CD14-positive monocyte (primary cell): ENCODE data around the gene ITGB1BP1. TPM values are rescaled to one million over a fixed set of nuclear protein-coding genes. Genes with fewer than 3 reads are reported as not detected.

ENCODE experiments used
- DNase-seq, 3 donors: peaks; one replicate each; pipeline ENCODE4 v3.0.0-alpha.2; 2011 to 2022
- H2AFZ ChIP-seq: 2 replicates; pipeline ENCODE4 v1.6.0; 2012; ENCODE audit warnings: mild to moderate bottlenecking, low read depth, low read length, inconsistent platforms; ENCODE audit not compliant: insufficient read depth, poor library complexity, severe bottlenecking
- H3K27ac ChIP-seq, 2 donors: 1 replicate in 1 of 2; 2 replicates in 1 of 2; pipeline ENCODE4 v1.5.1; 2012 to 2013; ENCODE audit warnings: low read length in 2 of 2, control low read depth in 1 of 2, inconsistent platforms in 1 of 2, low read depth in 1 of 2, mild to moderate bottlenecking in 1 of 2
- H3K27me3 ChIP-seq, 2 donors: one replicate each; pipeline versions ENCODE4 v1.6.0 to v1.6.1; 2011 to 2013; ENCODE audit warnings: low read length in 2 of 2; ENCODE audit not compliant: control insufficient read depth in 2 of 2, insufficient read depth in 2 of 2
- H3K36me3 ChIP-seq, 2 donors: replicated peaks in 1 of 2; 1 replicate in 1 of 2; 2 replicates in 1 of 2; pipeline versions ENCODE4 v1.5.1 to v1.6.1; 2012 to 2013; ENCODE audit warnings: low read length in 2 of 2, control low read depth in 1 of 2, inconsistent platforms in 1 of 2, mild to moderate bottlenecking in 1 of 2; ENCODE audit not compliant: insufficient read depth in 2 of 2, control insufficient read depth in 1 of 2
- H3K4me1 ChIP-seq, 2 donors: 1 replicate in 1 of 2; 2 replicates in 1 of 2; pipeline versions ENCODE4 v1.5.1 to v1.6.1; 2012 to 2013; ENCODE audit warnings: low read length in 2 of 2, control low read depth in 1 of 2, inconsistent platforms in 1 of 2, mild to moderate bottlenecking in 1 of 2, moderate library complexity in 1 of 2; ENCODE audit not compliant: insufficient read depth in 2 of 2, control insufficient read depth in 1 of 2
- H3K4me2 ChIP-seq: replicated peaks from 2 replicates; pipeline ENCODE3; 2012; ENCODE audit warnings: low read length, moderate library complexity, mild to moderate bottlenecking; ENCODE audit not compliant: poor library complexity, severe bottlenecking; ENCODE audit errors: extremely low read depth
- H3K4me3 ChIP-seq, 3 experiments: fragments of 200-600 bp in 1 of 3; sonication (generic) in 1 of 3; replicated peaks in 1 of 3; 1 replicate in 2 of 3; 2 replicates in 1 of 3; pipeline ENCODE4 v1.5.1; 2011 to 2013; ENCODE audit warnings: low read length in 3 of 3, mild to moderate bottlenecking in 3 of 3, control low read depth in 2 of 3, low read depth in 2 of 3, inconsistent platforms in 1 of 3, moderate library complexity in 1 of 3
- H3K79me2 ChIP-seq: 2 replicates; pipeline ENCODE4 v1.6.0; 2012; ENCODE audit warnings: mild to moderate bottlenecking, control low read depth, inconsistent platforms, low read length, moderate library complexity; ENCODE audit not compliant: insufficient read depth
- H3K9ac ChIP-seq: 2 replicates; pipeline ENCODE4 v1.6.0; 2017; ENCODE audit warnings: low read length, mild to moderate bottlenecking; ENCODE audit not compliant: insufficient read depth, poor library complexity, severe bottlenecking
- H3K9me3 ChIP-seq, 2 donors: replicated peaks in 1 of 2; 1 replicate in 1 of 2; 2 replicates in 1 of 2; pipeline versions ENCODE4 v1.5.1 to v1.6.1; 2012 to 2013; ENCODE audit warnings: low read length in 2 of 2, control low read depth in 1 of 2; ENCODE audit not compliant: control insufficient read depth in 1 of 2, insufficient read depth in 1 of 2
- H4K20me1 ChIP-seq: 2 replicates; pipeline ENCODE4 v1.6.0; 2012; ENCODE audit warnings: mild to moderate bottlenecking, low read length, control low read depth, moderate library complexity; ENCODE audit not compliant: insufficient read depth
- H3K27ac Mint-ChIP-seq, 7 donors: one replicate each; pipeline ENCODE4 v1.8.0; 2020; ENCODE audit warnings: mild to moderate bottlenecking in 7 of 7, mixed read lengths in 7 of 7, moderate library complexity in 6 of 7, inconsistent platforms in 2 of 7
- H3K27me3 Mint-ChIP-seq, 3 donors: one replicate each; pipeline ENCODE4 v1.8.0; 2021 to 2022; ENCODE audit warnings: low read depth in 3 of 3, mild to moderate bottlenecking in 3 of 3, mixed read lengths in 3 of 3, moderate library complexity in 3 of 3, inconsistent platforms in 1 of 3
- H3K36me3 Mint-ChIP-seq, 2 donors: one replicate each; pipeline ENCODE4 v1.8.0; 2020; ENCODE audit warnings: mixed read lengths in 2 of 2, inconsistent platforms in 1 of 2, mild to moderate bottlenecking in 1 of 2
- H3K4me1 Mint-ChIP-seq: one replicate; pipeline ENCODE4 v1.8.0; 2020; ENCODE audit warnings: mild to moderate bottlenecking, mixed read lengths
- H3K4me3 Mint-ChIP-seq, 2 donors: one replicate each; pipeline ENCODE4 v1.8.0; 2020; ENCODE audit warnings: mild to moderate bottlenecking in 2 of 2, mixed read lengths in 2 of 2, moderate library complexity in 1 of 2
- H3K9me3 Mint-ChIP-seq, 7 donors: one replicate each; pipeline ENCODE4 v1.8.0; 2020 to 2022; ENCODE audit warnings: mixed read lengths in 7 of 7, mild to moderate bottlenecking in 6 of 7, moderate library complexity in 6 of 7, inconsistent platforms in 2 of 7
- WGBS: methylation state at CpG from one replicate; pipeline ENCODE4 v1.1.5; 2013; ENCODE audit warnings: missing lambda C conversion rate; ENCODE audit not compliant: insufficient coverage; 5-methylcytosine and 5-hydroxymethylcytosine counted together
- intact Hi-C, 2 donors: fragments of 100-400 bp; cut with micrococcal nuclease; formaldehyde crosslinking; loops; one replicate each; pipeline versions ENCODE4 v1.15.0 to v1.15.1; 2023
- polyA plus RNA-seq, 3 donors: library from polyadenylated mRNA; depleted of rRNA in 1 of 3; unstranded in 2 of 3; stranded (reverse) in 1 of 3; fragments of 300-500 nt in 2 of 3; fragments of >200 nt in 1 of 3; fragmentation: Illumina TruSeq in 2 of 3; gene quantifications; 1 replicate in 2 of 3; 2 replicates in 1 of 3; pipeline ENCODE4 v1.2.3, GENCODE V29; 2012 to 2021
- TF ChIP-seq, protein P1 (sequence below): fragments of 200-600 bp; IDR thresholded peaks from one replicate; pipeline ENCODE4 v1.8.0; 2022; ENCODE audit warnings: antibody characterized with exemption, mild to moderate bottlenecking

ITGB1BP1 gene
- polyA plus RNA-seq, 3 donors = 38.5 to 125 (median 116) TPM

DNA sequence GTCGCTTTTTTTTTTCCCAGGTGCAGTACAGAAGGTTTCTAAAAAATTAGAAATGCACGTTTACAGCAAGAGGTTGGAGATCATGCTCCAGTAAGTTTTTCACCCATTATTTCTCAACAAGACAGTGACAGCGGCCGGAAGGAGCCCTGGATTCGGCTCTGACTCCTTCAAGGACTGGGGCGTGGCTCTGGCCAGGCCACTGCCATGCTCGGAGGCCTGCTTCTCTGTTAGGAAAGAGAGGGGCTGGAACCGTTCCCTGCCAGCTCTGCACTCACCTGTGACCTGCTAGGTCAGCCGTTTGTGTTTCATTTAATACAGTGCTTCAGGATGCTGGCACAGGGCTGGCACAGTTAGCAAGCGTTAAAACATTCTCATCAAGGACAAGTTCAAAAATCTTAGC is 44.4 kb upstream of the ITGB1BP1 start:
- H3K9me3 Mint-ChIP-seq = no peaks in the 10 kb centered on the region
- H3K4me1 Mint-ChIP-seq = peaks cover 10% of the 10 kb centered on the region
- Histone ChIP-seq H3K9ac (no peak overlapping the region), H3K79me2 (no peaks in the 10 kb centered on the region), H3K9me3 (no peaks in the 10 kb centered on the region), H3K4me1 (peaks cover 0 to 4% of the 10 kb centered on the region in 2 donors), H3K4me3 (no peak overlapping the region), H4K20me1 (no peaks in the 10 kb centered on the region), H3K4me2 (no peak overlapping the region), H3K27me3 (no peaks in the 10 kb centered on the region), H3K27ac (no peak overlapping the region), H2AFZ (no peak overlapping the region), H3K36me3 (peaks cover 29 to 63% of the 10 kb centered on the region in 2 donors)
- no peak overlapping the region for H3K4me3 Mint-ChIP-seq
- peak overlapping the region in 1 of 7 donors; percentile 8 for H3K27ac Mint-ChIP-seq
- H3K27me3 Mint-ChIP-seq = no peaks in the 10 kb centered on the region
- TF ChIP-seq, protein P1, sequence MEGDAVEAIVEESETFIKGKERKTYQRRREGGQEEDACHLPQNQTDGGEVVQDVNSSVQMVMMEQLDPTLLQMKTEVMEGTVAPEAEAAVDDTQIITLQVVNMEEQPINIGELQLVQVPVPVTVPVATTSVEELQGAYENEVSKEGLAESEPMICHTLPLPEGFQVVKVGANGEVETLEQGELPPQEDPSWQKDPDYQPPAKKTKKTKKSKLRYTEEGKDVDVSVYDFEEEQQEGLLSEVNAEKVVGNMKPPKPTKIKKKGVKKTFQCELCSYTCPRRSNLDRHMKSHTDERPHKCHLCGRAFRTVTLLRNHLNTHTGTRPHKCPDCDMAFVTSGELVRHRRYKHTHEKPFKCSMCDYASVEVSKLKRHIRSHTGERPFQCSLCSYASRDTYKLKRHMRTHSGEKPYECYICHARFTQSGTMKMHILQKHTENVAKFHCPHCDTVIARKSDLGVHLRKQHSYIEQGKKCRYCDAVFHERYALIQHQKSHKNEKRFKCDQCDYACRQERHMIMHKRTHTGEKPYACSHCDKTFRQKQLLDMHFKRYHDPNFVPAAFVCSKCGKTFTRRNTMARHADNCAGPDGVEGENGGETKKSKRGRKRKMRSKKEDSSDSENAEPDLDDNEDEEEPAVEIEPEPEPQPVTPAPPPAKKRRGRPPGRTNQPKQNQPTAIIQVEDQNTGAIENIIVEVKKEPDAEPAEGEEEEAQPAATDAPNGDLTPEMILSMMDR = no peak
- 96% methylated on average over 3 of the region's 10 CpGs for WGBS
- intact Hi-C loops = no loop called here
- H3K36me3 Mint-ChIP-seq = peaks cover 50 to 72% of the 10 kb centered on the region in 2 donors
- no peak for DNase-seq

DNA sequence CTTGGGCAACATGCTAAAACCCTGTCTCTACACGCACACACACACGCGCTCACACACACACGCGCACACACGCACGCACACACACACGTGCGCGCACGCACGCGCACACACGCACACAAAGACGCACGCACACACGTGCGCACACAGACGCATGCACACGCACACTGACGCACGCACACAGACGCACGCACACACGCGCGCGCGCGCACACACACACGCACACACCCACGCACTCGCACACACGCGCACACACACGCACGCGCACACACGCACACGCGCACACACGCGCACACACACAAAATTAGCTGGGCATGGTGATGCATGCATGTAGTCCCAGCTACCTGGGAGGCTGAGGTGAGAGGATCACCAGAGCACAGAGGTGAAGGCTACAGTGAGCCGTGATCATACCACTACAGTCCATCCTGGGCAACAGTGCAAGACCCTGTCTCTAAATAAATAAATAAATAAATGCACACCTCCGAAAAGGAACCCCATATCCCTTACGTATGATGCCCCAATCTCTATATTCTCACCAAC is 42.9 kb upstream of the ITGB1BP1 start:
- no peaks in the 10 kb centered on the region for H3K27me3 Mint-ChIP-seq

More for the DNA sequence above, 42.9 kb upstream of the ITGB1BP1 start:
- H4K20me1 ChIP-seq = no peaks in the 10 kb centered on the region
- H3K36me3 ChIP-seq = peaks cover 23 to 71% of the 10 kb centered on the region in 2 donors
- no peaks in the 10 kb centered on the region for H3K9me3 ChIP-seq
- H3K27ac Mint-ChIP-seq = peak overlapping the region in 2 of 7 donors; percentile 1 to 75
- peaks cover 10% of the 10 kb centered on the region for H3K4me1 Mint-ChIP-seq
- TF ChIP-seq, protein P1 = no peak
- H3K4me2 ChIP-seq = no peak overlapping the region
- H3K4me3 Mint-ChIP-seq = no peak overlapping the region
- intact Hi-C loops = no loop called here
- H3K9me3 Mint-ChIP-seq = no peaks in the 10 kb centered on the region
- 98% methylated on average over 43 of the region's 46 CpGs for WGBS
- no peaks in the 10 kb centered on the region for H3K27me3 ChIP-seq
- H3K36me3 Mint-ChIP-seq = peaks cover 54 to 72% of the 10 kb centered on the region in 2 donors
- no peak for DNase-seq
- H3K4me3 ChIP-seq = no peak overlapping the region
- H2AFZ ChIP-seq = no peak overlapping the region
- no peaks in the 10 kb centered on the region for H3K79me2 ChIP-seq
- H3K9ac ChIP-seq = no peak overlapping the region
- no peak overlapping the region for H3K27ac ChIP-seq
- H3K4me1 ChIP-seq = peaks cover 0 to 4% of the 10 kb centered on the region in 2 donors
